Left colon (tissue), 2 donors: Measurements from ENCODE around the gene NDUFB10. TPM values are rescaled to one million over a fixed set of nuclear protein-coding genes. Genes with fewer than 3 reads are reported as not detected.

Experiments used
- ATAC-seq: fragments of 200-7000 bp; cut with Tn5 transposase; one replicate; pipeline ENCODE4 v1.9.1; 2020; ENCODE audit warnings: mild to moderate bottlenecking, moderate library complexity
- DNase-seq, 2 donors: peaks; one replicate each; pipeline ENCODE4 v3.0.0-alpha.2; 2020
- intact Hi-C, 2 donors: fragments of 100-400 bp; cut with DNase I in 1 of 2; cut with micrococcal nuclease in 1 of 2; formaldehyde crosslinking; loops; one replicate each; pipeline versions ENCODE4 v1.11.2 to v1.14.0; 2022; cut with DNase I, micrococcal nuclease
- total RNA-seq, 2 donors: library from RNA; stranded (reverse); fragmentation: NEBNext Ultra II Directional; extraction: Animal tissue kit (Norgen Biotek cat#: 25700); gene quantifications; one replicate each; pipeline ENCODE4 v1.2.1, GENCODE V29; 2021
- donor health status: DM: no; HTN: no; CAD: no.
- donor health status: DM: yes; HTN: yes; CAD: no.

The NDUFB10 gene
- total RNA-seq, 2 donors from 2014 or later: 224 to 273 TPM

GRCh38 chr16:1977875-1978268, 18.5 kb downstream of the NDUFB10 start:
- intact Hi-C loops: no loop called here
- DNase-seq (no peak), ATAC-seq (no peak)

- peak; percentile 0 for ATAC-seq
- DNase-seq: peak in 1 of 2 donors; percentile 32
- intact Hi-C loops: no loop called here
These were observed 19.3 kb downstream of the NDUFB10 start for GRCh38 chr16:1978476-1979120.

- intact Hi-C loops: no loop called here
- DNase-seq: peak; percentile 90 to 92
- ATAC-seq: peak; percentile 57
These were observed 20.1 kb downstream of the NDUFB10 start for GRCh38 chr16:1979271-1980029.

- DNase-seq (peak in 1 of 2 donors; percentile 60), ATAC-seq (peak; percentile 6)
- intact Hi-C loops: no loop called here
These were observed 20.9 kb downstream of the NDUFB10 start for GRCh38 chr16:1980030-1980769.

- DNase-seq (no peak), ATAC-seq (no peak)
- intact Hi-C loops: no loop called here
These were observed 21.4 kb downstream of the NDUFB10 start for GRCh38 chr16:1980770-1981087.

- DNase-seq (peak; percentile 81 to 89), ATAC-seq (peak; percentile 44)
- intact Hi-C loops: no loop called here
These were observed 22.1 kb downstream of the NDUFB10 start, which contains the start of gene NOXO1 for GRCh38 chr16:1981398-1981836. TSS of gene NOXO1 (minus strand) at chr16:1981469. CDS start at chr16:1981179, 290 bp downstream.

GRCh38 chr16:1982013-1982433, 22.7 kb downstream of the NDUFB10 start:
- peak; percentile 72 to 82 for DNase-seq
- intact Hi-C loops: no loop called here

GRCh38 chr16:1982991-1983543, 23.7 kb downstream of the NDUFB10 start:
- ATAC-seq: no peak
- intact Hi-C loops: no loop called here
- DNase-seq: no peak

More at GRCh38 chr16:1982013-1982433, 22.7 kb downstream of the NDUFB10 start:
- peak; percentile 34 for ATAC-seq

- peak; percentile 51 for ATAC-seq
These were observed 24.4 kb downstream of the NDUFB10 start, which contains the start of gene GFER for GRCh38 chr16:1983544-1984346. TSS of gene GFER (plus strand) at chr16:1984193. CDS start at chr16:1984219, 26 bp downstream.

GRCh38 chr16:1984347-1985225, 25.2 kb downstream of the NDUFB10 start:
- DNase-seq (peak in 1 of 2 donors; percentile 69), ATAC-seq (peak; percentile 8)
- intact Hi-C loops: no loop called here

More at GRCh38 chr16:1983544-1984346, 24.4 kb downstream of the NDUFB10 start, which contains the start of gene GFER:
- intact Hi-C loops: no loop called here
- peak; percentile 90 to 92 for DNase-seq

- intact Hi-C loops: no loop called here
- ATAC-seq: peak; percentile 38
- DNase-seq: peak; percentile 73 to 82
These were observed 26.3 kb downstream of the NDUFB10 start for GRCh38 chr16:1985466-1986150.

GRCh38 chr16:1987198-1987597, 27.9 kb downstream of the NDUFB10 start:
- no peak for ATAC-seq
- intact Hi-C loops: no loop called here
- no peak for DNase-seq

GRCh38 chr16:1989209-1990100, 30.1 kb downstream of the NDUFB10 start, which contains the start of gene SYNGR3:
TSS of gene SYNGR3 (plus strand) at chr16:1989970. CDS start at chr16:1990103, 133 bp downstream.
- DNase-seq (no peak), ATAC-seq (no peak)
- intact Hi-C loops: no loop called here

- ATAC-seq (no peak), DNase-seq (no peak)
- intact Hi-C loops: no loop called here
These were observed 30.7 kb downstream of the NDUFB10 start for GRCh38 chr16:1990101-1990350.

GRCh38 chr16:1990351-1991134, 31.2 kb downstream of the NDUFB10 start:
- intact Hi-C loops: no loop called here
- DNase-seq (peak; percentile 68 to 82), ATAC-seq (peak; percentile 20)
